Fibroblast of villous mesenchyme (primary cell): ENCODE results near the gene KRTAP19-4. TPM values are rescaled to one million over a fixed set of nuclear protein-coding genes. Genes with fewer than 3 reads are reported as not detected.

ENCODE experiments used
- DNase-seq: peaks from one replicate; pipeline ENCODE4 v3.0.0-alpha.2; 2010; ENCODE audit warnings: low read depth
- H3K4me3 ChIP-seq: 2 replicates; pipeline ENCODE4 v1.5.1; 2011; ENCODE audit warnings: low read depth, mild to moderate bottlenecking, low read length
- small RNA-seq: library from RNA; depleted of rRNA; stranded (forward); fragments of <200 nt; gene quantifications from one replicate; pipeline ENCODE3, GENCODE V24; 2012
- total RNA-seq: library from RNA; depleted of rRNA; stranded (reverse); fragments of >200 nt; gene quantifications from 2 replicates; pipeline ENCODE4 v1.2.3, GENCODE V29; 2012
- TF ChIP-seq, protein P1 (sequence below): IDR thresholded peaks from 2 replicates; pipeline ENCODE4 v1.5.1; 2012; ENCODE audit warnings: low read depth, mild to moderate bottlenecking, low read length; ENCODE audit not compliant: insufficient read depth

The KRTAP19-4 gene
- total RNA-seq, 1 donor, result not detected

DNA sequence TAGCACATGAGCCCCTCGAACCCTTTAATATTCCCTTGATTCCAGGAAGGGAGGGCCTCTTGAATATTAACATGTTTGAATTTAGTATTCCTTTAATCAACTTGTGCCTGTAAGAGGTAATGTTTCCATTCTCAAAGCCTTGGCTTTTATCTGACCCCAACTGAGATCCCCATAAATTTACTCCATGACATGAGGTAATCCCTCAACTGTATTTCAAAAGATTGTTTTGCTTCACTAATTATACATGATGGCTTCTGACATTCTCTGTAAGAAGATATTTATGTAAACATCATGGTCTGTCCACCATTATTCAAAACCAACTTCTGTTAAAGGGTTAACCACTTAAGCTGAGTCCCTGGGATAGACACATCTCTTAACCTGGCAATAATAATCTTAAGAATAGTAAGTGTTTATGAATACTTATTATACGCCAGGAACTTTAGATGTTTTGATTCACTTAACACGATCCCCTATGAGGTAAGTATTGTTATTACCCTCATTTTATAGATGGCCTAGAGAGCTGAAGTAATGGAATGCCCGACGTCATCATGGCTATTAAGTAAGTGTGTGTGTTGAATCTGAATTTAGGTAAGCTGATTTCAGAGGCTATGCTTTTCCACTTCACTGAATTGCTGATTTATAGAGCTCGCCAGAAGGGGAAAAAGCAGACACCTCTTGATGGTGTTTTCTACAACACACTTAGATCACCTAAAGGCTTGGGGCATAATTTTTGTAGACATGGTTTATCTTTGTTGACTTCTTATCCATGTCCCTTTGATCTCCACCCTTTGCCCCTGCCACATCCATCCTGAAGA is 27.9 kb downstream of the KRTAP19-4 start:
- H3K4me3 ChIP-seq, result no peak overlapping the region
- DNase-seq, result no peak
- TF ChIP-seq, protein P1, sequence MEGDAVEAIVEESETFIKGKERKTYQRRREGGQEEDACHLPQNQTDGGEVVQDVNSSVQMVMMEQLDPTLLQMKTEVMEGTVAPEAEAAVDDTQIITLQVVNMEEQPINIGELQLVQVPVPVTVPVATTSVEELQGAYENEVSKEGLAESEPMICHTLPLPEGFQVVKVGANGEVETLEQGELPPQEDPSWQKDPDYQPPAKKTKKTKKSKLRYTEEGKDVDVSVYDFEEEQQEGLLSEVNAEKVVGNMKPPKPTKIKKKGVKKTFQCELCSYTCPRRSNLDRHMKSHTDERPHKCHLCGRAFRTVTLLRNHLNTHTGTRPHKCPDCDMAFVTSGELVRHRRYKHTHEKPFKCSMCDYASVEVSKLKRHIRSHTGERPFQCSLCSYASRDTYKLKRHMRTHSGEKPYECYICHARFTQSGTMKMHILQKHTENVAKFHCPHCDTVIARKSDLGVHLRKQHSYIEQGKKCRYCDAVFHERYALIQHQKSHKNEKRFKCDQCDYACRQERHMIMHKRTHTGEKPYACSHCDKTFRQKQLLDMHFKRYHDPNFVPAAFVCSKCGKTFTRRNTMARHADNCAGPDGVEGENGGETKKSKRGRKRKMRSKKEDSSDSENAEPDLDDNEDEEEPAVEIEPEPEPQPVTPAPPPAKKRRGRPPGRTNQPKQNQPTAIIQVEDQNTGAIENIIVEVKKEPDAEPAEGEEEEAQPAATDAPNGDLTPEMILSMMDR, result no peak

DNA sequence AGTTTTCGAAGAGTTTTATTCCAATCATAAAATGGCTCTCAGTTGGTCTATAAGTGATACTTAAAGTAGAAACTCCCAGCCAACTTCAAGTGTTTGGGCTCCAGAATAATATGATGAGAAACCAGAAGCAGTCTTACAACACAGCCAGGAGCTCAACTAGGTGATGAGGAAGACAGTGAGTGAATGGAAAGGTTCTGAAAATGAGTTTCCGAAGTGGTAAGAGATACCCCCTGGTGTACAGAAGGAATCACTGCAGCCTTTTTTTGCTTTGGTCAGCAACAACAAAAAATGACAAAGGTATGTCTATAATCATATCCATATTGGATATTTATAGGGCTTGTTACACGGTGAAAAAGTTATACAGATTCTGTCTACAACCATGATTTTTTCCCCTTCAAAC is 33.3 kb downstream of the KRTAP19-4 start:
- TF ChIP-seq, protein P1, result no peak
- DNase-seq, result no peak
- H3K4me3 ChIP-seq, result no peak overlapping the region

- DNase-seq, result no peak
- H3K4me3 ChIP-seq, result no peak overlapping the region
- TF ChIP-seq, protein P1, result no peak
Observed at GRCh38 chr21:30448514-30448913, 48.5 kb downstream of the KRTAP19-4 start.

DNA sequence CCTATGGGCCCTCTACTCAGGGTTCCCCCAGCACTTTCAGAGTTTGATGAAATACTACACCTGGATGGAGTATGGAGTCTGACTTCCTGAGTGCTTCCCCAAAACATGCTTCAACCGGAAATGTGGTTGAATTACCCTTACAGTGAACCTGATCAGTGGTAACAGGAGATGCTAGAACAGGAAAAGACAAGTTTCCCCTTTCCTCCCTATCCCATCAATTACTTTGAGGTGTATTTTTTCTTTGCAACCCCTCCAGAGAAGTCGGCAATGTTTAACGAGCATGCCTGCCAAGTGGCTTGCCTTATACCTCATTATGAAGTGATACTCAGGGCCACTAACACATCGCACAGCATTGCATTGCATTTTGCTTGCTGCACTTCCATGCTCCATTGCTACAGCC is 49.9 kb downstream of the KRTAP19-4 start:
- TF ChIP-seq, protein P1, result no peak

More for the DNA sequence above, 49.9 kb downstream of the KRTAP19-4 start:
- DNase-seq, result no peak
- H3K4me3 ChIP-seq, result no peak overlapping the region

Small RNA genes within 50 kb of the gene (small RNA-seq; reads per million reads assigned to genes)
- gene AP000567.1, result not detected
- not detected for gene KRTAP19-10P
- gene KRTAP19-11P, result not detected
- not detected for gene KRTAP19-9P

Other genes with a start within 250 kb of the KRTAP19-4 start
- not detected in 2 replicates for gene KRTAP24-1, start 214.2 kb downstream of the KRTAP19-4 start, total RNA-seq
- not detected in 2 replicates for gene KRTAP25-1, start 207.7 kb downstream of the KRTAP19-4 start, total RNA-seq
- gene KRTAP26-1, start 176.8 kb downstream of the KRTAP19-4 start, total RNA-seq, result not detected in 2 replicates
- gene KRTAP27-1, start 159.5 kb downstream of the KRTAP19-4 start, total RNA-seq, result not detected in 2 replicates
- gene KRTAP23-1, start 148.6 kb downstream of the KRTAP19-4 start, total RNA-seq, result not detected in 2 replicates
- gene KRTAP13-2, start 124.9 kb downstream of the KRTAP19-4 start, total RNA-seq, result not detected in 2 replicates
- not detected in 2 replicates for gene KRTAP13-1, start 101.1 kb downstream of the KRTAP19-4 start, total RNA-seq
- not detected in 2 replicates for gene KRTAP13-3, start 71.2 kb downstream of the KRTAP19-4 start, total RNA-seq
- gene KRTAP13-4, start 66.9 kb downstream of the KRTAP19-4 start, total RNA-seq, result not detected in 2 replicates
- gene KRTAP15-1, start 56.9 kb downstream of the KRTAP19-4 start, total RNA-seq, result not detected in 2 replicates
- gene KRTAP19-1, start 16.8 kb downstream of the KRTAP19-4 start, total RNA-seq, result not detected in 2 replicates
- gene KRTAP19-2, start 9.7 kb downstream of the KRTAP19-4 start, total RNA-seq, result not detected in 2 replicates
- gene KRTAP19-3, start 5.2 kb downstream of the KRTAP19-4 start, total RNA-seq, result not detected in 2 replicates
- not detected in 2 replicates for gene KRTAP19-5, start 5.0 kb upstream of the KRTAP19-4 start, total RNA-seq
- not detected in 2 replicates for gene KRTAP19-6, start 44.7 kb upstream of the KRTAP19-4 start, total RNA-seq
- gene KRTAP19-7, start 64.1 kb upstream of the KRTAP19-4 start, total RNA-seq, result not detected in 2 replicates
- not detected in 2 replicates for gene KRTAP22-2, start 93.2 kb upstream of the KRTAP19-4 start, total RNA-seq
- not detected in 2 replicates for gene KRTAP6-3, start 95.3 kb upstream of the KRTAP19-4 start, total RNA-seq
- not detected in 2 replicates for gene KRTAP6-2, start 101.7 kb upstream of the KRTAP19-4 start, total RNA-seq
- not detected in 2 replicates for gene KRTAP22-1, start 103.9 kb upstream of the KRTAP19-4 start, total RNA-seq
- gene KRTAP6-1, start 116.8 kb upstream of the KRTAP19-4 start, total RNA-seq, result not detected in 2 replicates
- not detected in 2 replicates for gene KRTAP20-1, start 119.3 kb upstream of the KRTAP19-4 start, total RNA-seq
- not detected in 2 replicates for gene KRTAP20-4, start 123.5 kb upstream of the KRTAP19-4 start, total RNA-seq
- not detected in 2 replicates for gene KRTAP20-2, start 138.0 kb upstream of the KRTAP19-4 start, total RNA-seq
- not detected in 2 replicates for gene KRTAP20-3, start 145.7 kb upstream of the KRTAP19-4 start, total RNA-seq
- not detected in 2 replicates for gene KRTAP21-3, start 221.6 kb upstream of the KRTAP19-4 start, total RNA-seq